Neural crest cell (in vitro differentiated cells): ENCODE measurements around the gene NODAL. TPM values are rescaled to one million over a fixed set of nuclear protein-coding genes. Genes with fewer than 3 reads are reported as not detected.

Experiments
- DNase-seq: peaks from one replicate; pipeline ENCODE4 v3.0.0; 2021; ENCODE audit warnings: low read depth, mixed read lengths, low spot score
- H3K27ac Mint-ChIP-seq: one replicate; pipeline ENCODE4 v1.8.0; 2021; ENCODE audit warnings: mild to moderate bottlenecking, mixed read lengths; ENCODE audit not compliant: unreplicated experiment
- H3K27me3 Mint-ChIP-seq: 2 replicates; pipeline ENCODE4 v1.8.0; 2021; ENCODE audit warnings: low read depth, mild to moderate bottlenecking, mixed read lengths
- H3K36me3 Mint-ChIP-seq: 2 replicates; pipeline ENCODE4 v1.8.0; 2021; ENCODE audit warnings: low read depth, mild to moderate bottlenecking, mixed read lengths
- H3K4me1 Mint-ChIP-seq: 2 replicates; pipeline ENCODE4 v1.8.0; 2021; ENCODE audit warnings: mixed read lengths
- H3K4me3 Mint-ChIP-seq: one replicate; pipeline ENCODE4 v1.8.0; 2021; ENCODE audit warnings: mild to moderate bottlenecking, mixed read lengths
- H3K9me3 Mint-ChIP-seq: 2 replicates; pipeline ENCODE4 v1.8.0; 2021; ENCODE audit warnings: mixed read lengths
- total RNA-seq: library from RNA; stranded (reverse); gene quantifications from 2 replicates; pipeline ENCODE4 v1.2.1, GENCODE V29; 2021
- TF ChIP-seq, protein P1 (sequence below): fragments of 200-600 bp; sonication (generic); conservative IDR thresholded peaks from 2 replicates; pipeline ENCODE4 v1.5.0; 2021; ENCODE audit warnings: antibody characterized with exemption, mild to moderate bottlenecking

Gene NODAL
- total RNA-seq, 1 donor from 2014 or later: not detected

DNA sequence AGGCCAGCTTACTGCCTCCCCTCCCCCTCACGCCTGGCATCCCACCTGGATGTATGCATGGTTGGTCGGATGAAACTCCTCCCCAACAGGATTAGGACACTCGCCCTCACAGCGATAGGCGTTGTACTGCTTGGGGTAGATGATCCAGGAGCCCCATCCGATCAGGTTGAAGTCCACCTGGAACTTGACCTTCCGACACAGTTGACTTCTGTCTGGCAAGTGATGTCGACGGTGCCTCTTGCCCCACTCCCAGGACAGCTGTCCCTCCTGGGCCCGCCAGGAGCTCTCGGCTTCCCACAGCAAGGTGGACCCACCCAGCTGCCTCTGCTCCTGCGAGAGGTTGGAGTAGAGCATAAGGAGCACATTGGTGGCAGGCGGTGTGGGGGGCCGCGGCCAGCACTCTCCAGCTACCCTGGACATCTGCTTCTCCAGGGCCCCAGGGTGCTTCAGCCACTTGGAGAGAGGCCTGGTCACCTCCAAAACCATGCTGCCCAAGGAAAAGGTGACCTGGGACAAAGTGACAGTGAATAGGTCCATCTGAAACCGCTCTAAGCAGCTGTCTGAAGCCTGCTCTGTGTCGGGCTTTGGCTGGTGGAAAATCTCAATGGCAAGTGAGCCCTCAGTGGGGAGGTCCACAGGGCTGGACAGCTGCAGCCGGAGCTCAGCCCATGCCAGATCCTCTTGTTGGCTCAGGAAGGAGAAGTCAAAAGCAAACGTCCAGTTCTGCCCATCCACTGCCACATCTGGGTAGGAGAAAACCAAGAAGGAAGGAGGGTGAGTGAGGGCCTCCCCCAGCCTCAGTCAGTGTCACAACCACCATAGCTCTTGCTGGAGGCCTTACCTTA is 6.0 kb downstream of the NODAL start:
- Mint-ChIP-seq H3K4me1 (peaks cover 22% of the 10 kb centered on the region), H3K36me3 (peaks cover 3% of the 10 kb centered on the region), H3K27ac (peak overlapping the region; percentile 67), H3K9me3 (no peaks in the 10 kb centered on the region), H3K27me3 (peaks cover 35% of the 10 kb centered on the region), H3K4me3 (no peak overlapping the region)
- no peak for DNase-seq
- TF ChIP-seq, protein P1, sequence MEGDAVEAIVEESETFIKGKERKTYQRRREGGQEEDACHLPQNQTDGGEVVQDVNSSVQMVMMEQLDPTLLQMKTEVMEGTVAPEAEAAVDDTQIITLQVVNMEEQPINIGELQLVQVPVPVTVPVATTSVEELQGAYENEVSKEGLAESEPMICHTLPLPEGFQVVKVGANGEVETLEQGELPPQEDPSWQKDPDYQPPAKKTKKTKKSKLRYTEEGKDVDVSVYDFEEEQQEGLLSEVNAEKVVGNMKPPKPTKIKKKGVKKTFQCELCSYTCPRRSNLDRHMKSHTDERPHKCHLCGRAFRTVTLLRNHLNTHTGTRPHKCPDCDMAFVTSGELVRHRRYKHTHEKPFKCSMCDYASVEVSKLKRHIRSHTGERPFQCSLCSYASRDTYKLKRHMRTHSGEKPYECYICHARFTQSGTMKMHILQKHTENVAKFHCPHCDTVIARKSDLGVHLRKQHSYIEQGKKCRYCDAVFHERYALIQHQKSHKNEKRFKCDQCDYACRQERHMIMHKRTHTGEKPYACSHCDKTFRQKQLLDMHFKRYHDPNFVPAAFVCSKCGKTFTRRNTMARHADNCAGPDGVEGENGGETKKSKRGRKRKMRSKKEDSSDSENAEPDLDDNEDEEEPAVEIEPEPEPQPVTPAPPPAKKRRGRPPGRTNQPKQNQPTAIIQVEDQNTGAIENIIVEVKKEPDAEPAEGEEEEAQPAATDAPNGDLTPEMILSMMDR: no peak

DNA sequence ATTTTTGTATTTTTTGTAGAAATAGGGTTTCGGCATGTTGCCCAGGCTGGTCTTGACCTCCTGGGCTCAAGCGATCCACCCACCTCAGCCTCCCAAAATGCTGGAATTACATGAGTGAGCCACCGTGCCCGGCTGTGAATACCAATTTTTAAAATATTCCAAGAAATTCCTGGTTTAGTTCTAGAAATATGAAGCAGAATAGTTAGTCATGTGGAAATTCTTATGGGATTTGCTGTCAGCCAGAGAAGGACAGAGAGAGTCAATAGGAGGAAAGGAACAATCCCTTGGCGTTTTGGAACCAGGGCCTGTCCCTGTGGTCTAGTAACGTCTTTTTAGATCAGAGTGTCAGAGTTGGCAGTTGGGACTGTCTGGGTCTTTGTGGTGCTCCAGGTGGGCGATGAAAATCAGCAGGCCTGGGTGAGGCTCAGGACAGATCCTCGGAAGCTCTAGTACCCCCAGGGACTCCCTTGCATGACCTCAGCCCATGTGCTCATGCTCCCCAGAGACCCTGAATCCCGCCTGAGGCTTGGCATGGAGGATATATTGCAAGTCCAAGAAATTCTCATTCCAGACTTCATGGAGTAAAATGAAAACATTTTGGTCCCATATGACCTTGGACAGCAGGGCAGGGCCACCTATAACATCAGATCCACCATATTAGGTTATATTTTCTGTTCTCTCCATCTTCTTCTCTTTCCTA is 7.8 kb downstream of the NODAL start:
- no peaks in the 10 kb centered on the region for H3K9me3 Mint-ChIP-seq
- no peak for DNase-seq
- H3K36me3 Mint-ChIP-seq: no peaks in the 10 kb centered on the region
- TF ChIP-seq, protein P1: no peak
- peaks cover 19% of the 10 kb centered on the region for H3K27me3 Mint-ChIP-seq
- no peak overlapping the region for H3K4me3 Mint-ChIP-seq
- H3K4me1 Mint-ChIP-seq: peaks cover 29% of the 10 kb centered on the region
- H3K27ac Mint-ChIP-seq: no peak overlapping the region

DNA sequence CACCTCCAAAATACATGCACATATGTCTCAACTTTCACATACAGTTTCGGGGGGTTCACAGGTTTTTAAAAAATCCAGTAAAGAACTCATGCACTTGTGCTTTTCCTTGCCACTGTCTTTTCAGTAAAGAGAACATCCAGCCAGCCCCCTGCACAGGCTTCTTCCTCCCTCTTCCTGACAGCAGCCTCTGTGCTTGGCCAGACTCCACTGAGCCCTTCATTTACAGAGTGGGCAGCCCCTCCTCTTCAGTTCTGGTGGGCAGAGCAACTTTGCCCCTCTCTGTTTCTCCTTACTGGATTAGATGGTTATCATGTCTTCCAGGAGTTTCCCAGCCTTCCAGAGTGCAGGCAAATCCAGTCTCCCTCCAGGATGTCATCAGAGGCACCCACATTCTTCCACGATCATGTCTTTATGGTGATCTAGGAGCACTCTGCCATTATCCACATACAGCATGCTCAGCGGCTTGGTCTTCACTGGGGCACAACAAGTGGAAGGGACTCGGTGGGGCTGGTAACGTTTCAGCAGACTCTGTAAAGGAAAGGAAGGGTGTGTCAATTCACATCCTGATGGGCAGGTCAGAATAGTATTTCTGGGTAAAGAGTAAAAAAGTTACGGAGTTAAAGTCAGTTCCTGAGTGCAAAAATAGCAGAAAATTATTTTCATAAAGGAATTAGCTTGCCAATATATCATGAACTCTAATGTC is 8.8 kb downstream of the NODAL start:
- H3K27ac Mint-ChIP-seq: peak overlapping the region; percentile 2
- H3K36me3 Mint-ChIP-seq: peaks cover 2% of the 10 kb centered on the region
- peaks cover 29% of the 10 kb centered on the region for H3K4me1 Mint-ChIP-seq
- peaks cover 11% of the 10 kb centered on the region for H3K27me3 Mint-ChIP-seq
- H3K4me3 Mint-ChIP-seq: no peak overlapping the region
- TF ChIP-seq, protein P1: no peak
- no peaks in the 10 kb centered on the region for H3K9me3 Mint-ChIP-seq
- DNase-seq: no peak

DNA sequence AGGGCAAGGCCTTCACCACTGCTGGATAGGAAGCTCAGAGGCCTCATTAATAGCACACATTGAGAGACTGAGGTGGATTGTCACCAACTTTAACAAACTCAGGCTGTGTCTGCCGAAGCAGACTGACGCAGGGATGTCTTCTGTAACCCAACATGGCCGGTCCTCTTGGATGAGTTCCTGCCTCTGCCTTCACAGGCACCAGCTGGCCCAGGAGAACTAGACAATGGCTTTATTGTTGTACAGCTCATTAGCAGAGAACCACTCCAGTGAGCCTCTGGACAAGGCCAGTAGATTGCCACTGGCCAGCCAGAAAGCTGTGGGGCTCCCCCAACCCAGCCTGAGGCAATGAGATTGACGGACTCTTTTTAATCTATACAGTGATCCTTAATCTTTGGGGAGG is 9.4 kb downstream of the NODAL start:
- peaks cover 6% of the 10 kb centered on the region for H3K27me3 Mint-ChIP-seq
- peak overlapping the region; percentile 11 for H3K4me3 Mint-ChIP-seq
- H3K27ac Mint-ChIP-seq: peak overlapping the region; percentile 79
- DNase-seq: peak; percentile 20
- peaks cover 2% of the 10 kb centered on the region for H3K36me3 Mint-ChIP-seq
- H3K4me1 Mint-ChIP-seq: peaks cover 29% of the 10 kb centered on the region
- no peaks in the 10 kb centered on the region for H3K9me3 Mint-ChIP-seq
- TF ChIP-seq, protein P1: no peak
